Measurements from ENCODE around the gene PDCD11. TPM values are rescaled to one million over a fixed set of nuclear protein-coding genes. Genes with fewer than 3 reads are reported as not detected.

The PDCD11 gene
- total and polyA plus RNA-seq, 4 donors, result 8.3 to 20.9 (median 9.8) TPM

DNA sequence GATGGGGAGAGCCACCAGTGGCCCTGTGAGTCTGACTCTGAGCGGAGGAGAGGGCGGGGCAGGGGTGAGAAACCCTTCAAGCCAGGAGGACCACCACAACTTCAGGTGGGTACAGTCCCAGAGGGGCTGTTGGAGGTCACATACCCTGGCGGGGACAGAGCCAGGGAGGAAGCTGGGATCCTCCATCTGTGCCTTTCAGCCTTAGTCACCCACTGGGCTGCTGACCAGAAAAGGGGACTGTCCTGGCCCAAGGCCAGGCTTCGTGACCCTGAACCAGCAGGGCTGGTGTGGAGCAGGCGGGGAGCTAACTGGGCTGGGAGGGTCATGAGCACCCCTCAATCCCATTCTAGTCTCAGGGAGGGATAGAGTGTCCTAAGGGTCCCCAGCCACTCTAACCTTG is 84.1 kb downstream of the PDCD11 start:
- DNase-seq (ENCODE audit: low spot score), result no peak
- 84% methylated on average over 5 of the region's 5 CpGs for WGBS
- Histone ChIP-seq H3K4me3 (ENCODE audit: low read depth in 1 of 3, low read length in 3 of 3) (no peak overlapping the region), H3K4me1 (ENCODE audit: control insufficient read depth in 4 of 4, insufficient read depth in 4 of 4, low read length in 3 of 4) (no peaks in the 10 kb centered on the region), H3K36me3 (ENCODE audit: control insufficient read depth in 4 of 4, insufficient read depth in 3 of 4, low read depth in 1 of 4, low read length in 3 of 4) (no peaks in the 10 kb centered on the region), H3K9me3 (ENCODE audit: control insufficient read depth in 4 of 4, low read length in 3 of 4) (no peaks in the 10 kb centered on the region), H3K27ac (ENCODE audit: low read depth in 1 of 2, low read length in 2 of 2) (no peak overlapping the region), H3K27me3 (ENCODE audit: control insufficient read depth in 4 of 4, insufficient read depth in 4 of 4, low read length in 3 of 4) (no peaks in the 10 kb centered on the region), H3K9ac (ENCODE audit: low read depth in 1 of 2, low read length in 2 of 2) (no peak overlapping the region)
- TF ChIP-seq GABPA (IDR thresholded peaks at IDR 0.05 in 1 of 2, conservative IDR thresholded peaks at IDR 0.05 in 1 of 2), result no peak
- TF ChIP-seq FOXA1 (IDR thresholded peaks at IDR 0.05), result no peak
- TF ChIP-seq, protein P1, sequence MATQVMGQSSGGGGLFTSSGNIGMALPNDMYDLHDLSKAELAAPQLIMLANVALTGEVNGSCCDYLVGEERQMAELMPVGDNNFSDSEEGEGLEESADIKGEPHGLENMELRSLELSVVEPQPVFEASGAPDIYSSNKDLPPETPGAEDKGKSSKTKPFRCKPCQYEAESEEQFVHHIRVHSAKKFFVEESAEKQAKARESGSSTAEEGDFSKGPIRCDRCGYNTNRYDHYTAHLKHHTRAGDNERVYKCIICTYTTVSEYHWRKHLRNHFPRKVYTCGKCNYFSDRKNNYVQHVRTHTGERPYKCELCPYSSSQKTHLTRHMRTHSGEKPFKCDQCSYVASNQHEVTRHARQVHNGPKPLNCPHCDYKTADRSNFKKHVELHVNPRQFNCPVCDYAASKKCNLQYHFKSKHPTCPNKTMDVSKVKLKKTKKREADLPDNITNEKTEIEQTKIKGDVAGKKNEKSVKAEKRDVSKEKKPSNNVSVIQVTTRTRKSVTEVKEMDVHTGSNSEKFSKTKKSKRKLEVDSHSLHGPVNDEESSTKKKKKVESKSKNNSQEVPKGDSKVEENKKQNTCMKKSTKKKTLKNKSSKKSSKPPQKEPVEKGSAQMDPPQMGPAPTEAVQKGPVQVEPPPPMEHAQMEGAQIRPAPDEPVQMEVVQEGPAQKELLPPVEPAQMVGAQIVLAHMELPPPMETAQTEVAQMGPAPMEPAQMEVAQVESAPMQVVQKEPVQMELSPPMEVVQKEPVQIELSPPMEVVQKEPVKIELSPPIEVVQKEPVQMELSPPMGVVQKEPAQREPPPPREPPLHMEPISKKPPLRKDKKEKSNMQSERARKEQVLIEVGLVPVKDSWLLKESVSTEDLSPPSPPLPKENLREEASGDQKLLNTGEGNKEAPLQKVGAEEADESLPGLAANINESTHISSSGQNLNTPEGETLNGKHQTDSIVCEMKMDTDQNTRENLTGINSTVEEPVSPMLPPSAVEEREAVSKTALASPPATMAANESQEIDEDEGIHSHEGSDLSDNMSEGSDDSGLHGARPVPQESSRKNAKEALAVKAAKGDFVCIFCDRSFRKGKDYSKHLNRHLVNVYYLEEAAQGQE (IDR thresholded peaks at IDR 0.05), result no peak
- no peak for TF ChIP-seq EGR1 (IDR thresholded peaks at IDR 0.05; ENCODE audit: low read depth in 2 of 2)
- TF ChIP-seq TAF1 (conservative IDR thresholded peaks at IDR 0.05), result no peak
- TF ChIP-seq, protein P2, sequence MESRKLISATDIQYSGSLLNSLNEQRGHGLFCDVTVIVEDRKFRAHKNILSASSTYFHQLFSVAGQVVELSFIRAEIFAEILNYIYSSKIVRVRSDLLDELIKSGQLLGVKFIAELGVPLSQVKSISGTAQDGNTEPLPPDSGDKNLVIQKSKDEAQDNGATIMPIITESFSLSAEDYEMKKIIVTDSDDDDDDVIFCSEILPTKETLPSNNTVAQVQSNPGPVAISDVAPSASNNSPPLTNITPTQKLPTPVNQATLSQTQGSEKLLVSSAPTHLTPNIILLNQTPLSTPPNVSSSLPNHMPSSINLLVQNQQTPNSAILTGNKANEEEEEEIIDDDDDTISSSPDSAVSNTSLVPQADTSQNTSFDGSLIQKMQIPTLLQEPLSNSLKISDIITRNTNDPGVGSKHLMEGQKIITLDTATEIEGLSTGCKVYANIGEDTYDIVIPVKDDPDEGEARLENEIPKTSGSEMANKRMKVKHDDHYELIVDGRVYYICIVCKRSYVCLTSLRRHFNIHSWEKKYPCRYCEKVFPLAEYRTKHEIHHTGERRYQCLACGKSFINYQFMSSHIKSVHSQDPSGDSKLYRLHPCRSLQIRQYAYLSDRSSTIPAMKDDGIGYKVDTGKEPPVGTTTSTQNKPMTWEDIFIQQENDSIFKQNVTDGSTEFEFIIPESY (IDR thresholded peaks at IDR 0.05), result no peak
- no peak for TF ChIP-seq HNF4G (IDR thresholded peaks at IDR 0.05)
- no peak for TF ChIP-seq YY1 (IDR thresholded peaks at IDR 0.05)
- TF ChIP-seq RXRA (IDR thresholded peaks at IDR 0.05), result no peak
- TF ChIP-seq, protein P3, sequence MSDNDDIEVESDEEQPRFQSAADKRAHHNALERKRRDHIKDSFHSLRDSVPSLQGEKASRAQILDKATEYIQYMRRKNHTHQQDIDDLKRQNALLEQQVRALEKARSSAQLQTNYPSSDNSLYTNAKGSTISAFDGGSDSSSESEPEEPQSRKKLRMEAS (IDR thresholded peaks at IDR 0.05), result no peak
- TF ChIP-seq, protein P4, sequence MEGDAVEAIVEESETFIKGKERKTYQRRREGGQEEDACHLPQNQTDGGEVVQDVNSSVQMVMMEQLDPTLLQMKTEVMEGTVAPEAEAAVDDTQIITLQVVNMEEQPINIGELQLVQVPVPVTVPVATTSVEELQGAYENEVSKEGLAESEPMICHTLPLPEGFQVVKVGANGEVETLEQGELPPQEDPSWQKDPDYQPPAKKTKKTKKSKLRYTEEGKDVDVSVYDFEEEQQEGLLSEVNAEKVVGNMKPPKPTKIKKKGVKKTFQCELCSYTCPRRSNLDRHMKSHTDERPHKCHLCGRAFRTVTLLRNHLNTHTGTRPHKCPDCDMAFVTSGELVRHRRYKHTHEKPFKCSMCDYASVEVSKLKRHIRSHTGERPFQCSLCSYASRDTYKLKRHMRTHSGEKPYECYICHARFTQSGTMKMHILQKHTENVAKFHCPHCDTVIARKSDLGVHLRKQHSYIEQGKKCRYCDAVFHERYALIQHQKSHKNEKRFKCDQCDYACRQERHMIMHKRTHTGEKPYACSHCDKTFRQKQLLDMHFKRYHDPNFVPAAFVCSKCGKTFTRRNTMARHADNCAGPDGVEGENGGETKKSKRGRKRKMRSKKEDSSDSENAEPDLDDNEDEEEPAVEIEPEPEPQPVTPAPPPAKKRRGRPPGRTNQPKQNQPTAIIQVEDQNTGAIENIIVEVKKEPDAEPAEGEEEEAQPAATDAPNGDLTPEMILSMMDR (IDR thresholded peaks at IDR 0.05; ENCODE audit: low read depth, low read length, missing input control), result no peak
- TF ChIP-seq RAD21 (IDR thresholded peaks at IDR 0.05), result no peak
- TF ChIP-seq FOXA2 (IDR thresholded peaks at IDR 0.05), result no peak
- no peak for TF ChIP-seq HNF4A (conservative IDR thresholded peaks at IDR 0.05)
- TF ChIP-seq, protein P5, sequence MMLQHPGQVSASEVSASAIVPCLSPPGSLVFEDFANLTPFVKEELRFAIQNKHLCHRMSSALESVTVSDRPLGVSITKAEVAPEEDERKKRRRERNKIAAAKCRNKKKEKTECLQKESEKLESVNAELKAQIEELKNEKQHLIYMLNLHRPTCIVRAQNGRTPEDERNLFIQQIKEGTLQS (IDR thresholded peaks at IDR 0.05), result no peak
- no peak for TF ChIP-seq NR2F2 (IDR thresholded peaks at IDR 0.05)

Data from liver (tissue), 9 donors.